ENCODE data around the gene ICE2.
A peak's percentile ranks its signal among the peaks of the same experiment; 100 is the strongest.
"Not testable (repeated sequence)": the region's sequence is repeated elsewhere in the genome, so short reads cannot be mapped to it uniquely, and the experiment has no call there.

Gene ICE2

DNA sequence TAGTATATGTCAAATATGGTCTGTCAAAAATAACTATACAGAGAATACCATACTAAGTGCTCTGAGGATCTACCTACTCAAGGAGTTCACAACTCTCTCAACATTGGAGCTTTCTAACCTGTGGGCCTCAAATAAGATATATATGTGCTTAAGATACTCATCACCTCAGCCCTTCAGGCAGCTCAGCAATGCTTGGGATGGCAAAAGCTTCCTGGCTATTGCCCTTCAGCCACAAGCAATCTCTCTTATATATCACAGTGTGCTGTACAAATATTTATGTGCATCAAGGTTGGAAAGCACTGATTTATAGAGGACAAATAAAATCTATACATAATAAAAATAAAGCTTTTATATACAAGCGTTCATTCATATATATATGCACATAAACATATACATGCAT, 40.3 kb downstream of the ICE2 start:
- H3K4me3 Mint-ChIP-seq = no peak overlapping the region
- ATAC-seq = no peak
- no peaks in the 10 kb centered on the region for H3K4me1 Mint-ChIP-seq
- H3K27me3 Mint-ChIP-seq = no peaks in the 10 kb centered on the region
- no peak overlapping the region for H3K27ac Mint-ChIP-seq
- DNase-seq = no peak
- no peaks in the 10 kb centered on the region for H3K9me3 Mint-ChIP-seq

DNA sequence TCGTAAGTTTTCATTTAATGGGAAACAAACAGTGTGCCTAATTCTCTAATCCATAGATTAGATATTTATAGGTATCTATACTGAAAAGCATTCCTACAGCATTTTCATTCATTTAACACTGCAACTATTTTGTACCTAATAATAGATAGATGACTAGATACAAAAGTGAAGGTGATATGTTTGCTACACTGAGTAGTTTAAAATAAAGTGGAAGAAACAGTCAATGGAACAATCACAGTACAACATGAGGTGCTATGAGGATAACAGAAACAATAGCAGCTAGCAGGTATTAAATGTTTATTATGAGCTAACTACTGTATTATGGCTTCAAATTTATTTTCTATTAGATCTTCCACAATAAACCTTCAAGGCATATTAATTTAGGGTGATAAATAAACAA, 50.0 kb downstream of the ICE2 start:
- no peak for ATAC-seq
- Mint-ChIP-seq H3K27me3 (no peaks in the 10 kb centered on the region), H3K27ac (no peak overlapping the region), H3K4me3 (no peak overlapping the region), H3K4me1 (peaks cover 5% of the 10 kb centered on the region), H3K9me3 (no peaks in the 10 kb centered on the region)
- DNase-seq = no peak

DNA sequence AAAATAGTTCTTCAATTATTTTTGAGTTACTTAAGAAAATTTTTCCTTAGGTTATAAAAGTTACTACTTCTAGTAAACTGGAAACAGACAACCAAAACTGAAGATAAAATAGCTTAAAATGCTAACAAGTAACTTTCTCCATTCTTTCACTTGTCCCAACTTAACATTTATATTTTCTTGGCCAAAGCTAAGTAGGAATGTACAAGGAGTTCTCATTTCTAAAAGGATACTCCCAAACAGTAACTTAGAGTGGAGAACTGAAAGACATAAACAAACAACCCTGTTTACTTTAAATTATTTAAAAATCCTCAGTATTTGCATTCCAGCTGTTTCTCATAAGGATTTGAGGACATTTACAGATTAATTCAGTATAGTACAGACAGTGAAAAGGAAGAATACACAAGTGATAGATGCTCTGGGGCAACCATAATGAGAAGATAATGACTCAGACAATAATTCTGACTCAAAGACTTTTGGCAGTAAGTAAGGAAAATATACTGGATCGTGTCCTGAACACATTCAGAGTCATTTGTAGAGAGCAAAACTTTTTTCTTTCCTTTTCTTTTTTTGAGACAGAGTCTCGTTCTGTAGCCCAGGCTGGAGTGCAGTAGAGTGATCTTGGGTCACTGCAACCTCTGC, 52.0 kb downstream of the ICE2 start:
- no peaks in the 10 kb centered on the region for H3K27me3 Mint-ChIP-seq
- no peak overlapping the region for H3K4me3 Mint-ChIP-seq
- ATAC-seq (no peak), DNase-seq (no peak)
- H3K9me3 Mint-ChIP-seq = no peaks in the 10 kb centered on the region
- no peak overlapping the region for H3K27ac Mint-ChIP-seq
- peaks cover 9% of the 10 kb centered on the region for H3K4me1 Mint-ChIP-seq

DNA sequence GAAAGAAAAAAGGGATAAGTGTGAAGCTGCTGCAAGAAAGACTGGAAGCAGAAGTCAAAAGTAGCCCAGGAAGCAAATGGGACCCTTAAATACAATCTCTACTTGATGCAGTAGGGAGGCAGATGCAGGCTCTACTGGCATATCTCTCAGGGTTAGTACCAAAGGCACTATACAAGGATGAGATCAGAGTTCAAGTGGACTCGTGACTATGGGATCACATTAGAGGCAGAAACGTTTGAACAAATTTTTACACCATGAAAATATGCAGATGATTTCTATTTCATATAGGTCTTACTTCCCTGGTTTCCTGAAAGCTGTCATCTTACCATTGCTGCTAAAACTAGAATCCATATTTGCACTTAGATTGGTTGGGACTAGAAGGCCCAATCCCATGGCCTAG, 53.5 kb downstream of the ICE2 start:
- DNase-seq (no peak), ATAC-seq (no peak)
- no peaks in the 10 kb centered on the region for H3K27me3 Mint-ChIP-seq
- no peaks in the 10 kb centered on the region for H3K9me3 Mint-ChIP-seq
- peaks cover 9% of the 10 kb centered on the region for H3K4me1 Mint-ChIP-seq
- no peak overlapping the region for H3K27ac Mint-ChIP-seq
- H3K4me3 Mint-ChIP-seq = no peak overlapping the region

DNA sequence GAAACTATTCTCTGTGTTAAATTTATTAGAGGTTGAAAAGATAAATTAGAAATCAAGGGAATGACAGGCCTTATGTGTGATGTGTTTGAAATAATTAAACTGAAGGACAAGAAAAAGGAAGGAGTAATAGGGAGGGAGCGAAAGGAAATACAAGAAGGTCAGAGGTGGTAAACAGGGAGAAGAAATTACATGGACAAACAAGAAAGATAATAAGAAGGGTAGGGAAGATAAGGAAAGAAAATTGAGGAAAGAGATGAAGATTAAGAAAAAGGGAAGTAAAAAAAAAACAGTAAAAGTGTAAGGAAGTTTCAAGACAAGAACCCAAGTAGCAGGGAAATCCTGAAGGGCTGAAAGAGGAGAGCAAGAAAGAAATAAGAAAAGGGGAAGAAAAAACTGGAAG, 54.9 kb downstream of the ICE2 start:
- peak overlapping the region; percentile 10 to 83 for H3K27ac Mint-ChIP-seq

GRCh38 chr15:60423537-60423936, 55.4 kb downstream of the ICE2 start:
- ATAC-seq (no peak), DNase-seq (no peak)
- no peaks in the 10 kb centered on the region for H3K9me3 Mint-ChIP-seq
- H3K27ac Mint-ChIP-seq = no peak overlapping the region
- no peaks in the 10 kb centered on the region for H3K27me3 Mint-ChIP-seq
- H3K4me3 Mint-ChIP-seq = no peak overlapping the region
- peaks cover 9% of the 10 kb centered on the region for H3K4me1 Mint-ChIP-seq

More for the DNA sequence above, 54.9 kb downstream of the ICE2 start:
- DNase-seq (no peak), ATAC-seq (no peak)
- Mint-ChIP-seq H3K27me3 (no peaks in the 10 kb centered on the region), H3K4me3 (no peak overlapping the region), H3K4me1 (peaks cover 9% of the 10 kb centered on the region), H3K9me3 (no peaks in the 10 kb centered on the region)

GRCh38 chr15:60421544-60421943, 57.4 kb downstream of the ICE2 start:
- no peaks in the 10 kb centered on the region for H3K27me3 Mint-ChIP-seq
- ATAC-seq (no peak), DNase-seq (no peak)
- H3K4me1 Mint-ChIP-seq = peaks cover 9% of the 10 kb centered on the region
- no peaks in the 10 kb centered on the region for H3K9me3 Mint-ChIP-seq
- no peak overlapping the region for H3K4me3 Mint-ChIP-seq
- H3K27ac Mint-ChIP-seq = no peak overlapping the region

DNA sequence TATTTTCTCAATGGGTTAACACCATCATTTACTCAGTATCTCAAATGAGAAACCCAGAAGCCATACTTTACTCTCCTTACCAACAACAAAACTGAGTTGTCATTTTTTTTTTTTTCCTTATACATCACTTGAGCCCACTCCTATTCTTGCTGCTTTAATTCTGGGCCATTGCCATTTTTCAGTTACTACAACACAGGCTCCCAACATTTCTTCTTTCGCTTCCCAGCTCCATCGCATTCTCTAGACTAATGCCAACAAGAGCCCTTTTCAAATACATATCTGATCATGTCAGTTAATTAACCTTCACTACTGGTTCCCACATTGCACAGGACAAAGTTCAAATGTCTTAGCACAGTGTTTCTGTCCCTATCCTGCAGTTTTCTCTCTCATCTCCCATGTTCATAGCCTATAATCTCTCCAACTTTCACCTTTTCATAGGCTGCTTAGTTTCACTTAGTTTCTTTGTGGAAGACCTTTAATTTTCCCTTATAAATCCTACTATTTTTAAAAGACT, 58.7 kb downstream of the ICE2 start:
- Mint-ChIP-seq H3K4me1 (peaks cover 9% of the 10 kb centered on the region), H3K27me3 (no peaks in the 10 kb centered on the region), H3K27ac (no peak overlapping the region), H3K4me3 (no peak overlapping the region), H3K9me3 (no peaks in the 10 kb centered on the region)
- ATAC-seq = no peak
- no peak for DNase-seq

DNA sequence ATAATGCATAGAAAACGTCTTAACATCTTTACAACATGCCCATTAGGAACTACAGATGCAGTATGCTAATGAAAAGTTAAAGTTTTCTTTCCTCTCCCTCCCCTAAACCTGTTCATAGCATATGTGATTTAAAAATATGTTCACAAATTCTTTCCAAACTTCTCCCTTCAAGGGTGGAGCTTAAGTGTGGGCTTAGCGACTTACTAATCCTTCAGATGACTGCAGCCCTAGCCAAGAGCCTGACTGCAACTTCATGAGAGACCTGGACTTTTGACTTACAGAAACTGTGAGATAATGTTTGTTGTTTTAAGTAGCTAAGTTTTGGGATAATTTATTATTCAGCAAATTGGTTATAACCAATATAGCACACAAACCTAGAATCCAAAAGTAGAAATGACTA, 59.2 kb downstream of the ICE2 start:
- Mint-ChIP-seq H3K27ac (no peak overlapping the region), H3K27me3 (no peaks in the 10 kb centered on the region), H3K4me3 (no peak overlapping the region), H3K9me3 (no peaks in the 10 kb centered on the region), H3K4me1 (peaks cover 9% of the 10 kb centered on the region)
- ATAC-seq (no peak), DNase-seq (no peak)

GRCh38 chr15:60418096-60418495, 60.8 kb downstream of the ICE2 start:
- H3K27ac Mint-ChIP-seq = no peak overlapping the region
- ATAC-seq = no peak
- H3K4me1 Mint-ChIP-seq = no peaks in the 10 kb centered on the region
- H3K4me3 Mint-ChIP-seq = no peak overlapping the region
- H3K9me3 Mint-ChIP-seq = no peaks in the 10 kb centered on the region
- H3K27me3 Mint-ChIP-seq = no peaks in the 10 kb centered on the region
- no peak for DNase-seq

- no peaks in the 10 kb centered on the region for H3K9me3 Mint-ChIP-seq
- no peaks in the 10 kb centered on the region for H3K4me1 Mint-ChIP-seq
- H3K4me3 Mint-ChIP-seq = no peak overlapping the region
- ATAC-seq (no peak), DNase-seq (no peak)
- H3K27ac Mint-ChIP-seq = peak overlapping the region in 1 of 2 donors; percentile 17
- H3K27me3 Mint-ChIP-seq = no peaks in the 10 kb centered on the region
Measured at GRCh38 chr15:60417112-60417511, 61.8 kb downstream of the ICE2 start.

DNA sequence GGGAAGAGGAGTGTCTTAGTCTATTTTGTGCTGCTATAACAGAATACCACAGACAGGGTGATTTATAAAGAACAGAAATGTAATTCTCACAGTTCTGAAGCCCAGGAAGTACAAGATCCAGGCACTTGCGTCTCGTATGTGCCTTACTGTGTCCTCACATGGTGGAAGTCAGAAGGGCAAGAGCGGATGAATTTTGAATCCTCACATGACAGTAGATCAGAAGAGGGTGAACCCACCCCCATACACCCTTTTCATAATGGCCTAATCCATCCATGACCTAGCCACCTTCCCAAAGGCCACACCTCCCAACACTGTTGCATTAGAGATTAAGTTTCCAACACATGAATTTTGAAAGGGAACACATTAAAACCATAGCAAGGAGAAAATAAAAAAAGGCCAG, 62.5 kb downstream of the ICE2 start:
- no peak for ATAC-seq
- Mint-ChIP-seq H3K9me3 (no peaks in the 10 kb centered on the region), H3K4me1 (no peaks in the 10 kb centered on the region), H3K4me3 (no peak overlapping the region), H3K27me3 (no peaks in the 10 kb centered on the region), H3K27ac (no peak overlapping the region)
- DNase-seq = no peak

- Mint-ChIP-seq H3K9me3 (no peaks in the 10 kb centered on the region), H3K4me3 (no peak overlapping the region), H3K27ac (no peak overlapping the region), H3K27me3 (no peaks in the 10 kb centered on the region), H3K4me1 (no peaks in the 10 kb centered on the region)
- ATAC-seq (no peak), DNase-seq (no peak)
Measured at GRCh38 chr15:60414016-60414682, 64.8 kb downstream of the ICE2 start.

GRCh38 chr15:60413231-60413824, 65.6 kb downstream of the ICE2 start:
- no peak overlapping the region for H3K4me3 Mint-ChIP-seq
- H3K9me3 Mint-ChIP-seq = no peaks in the 10 kb centered on the region
- peaks cover 5% of the 10 kb centered on the region for H3K4me1 Mint-ChIP-seq
- H3K27me3 Mint-ChIP-seq = no peaks in the 10 kb centered on the region
- ATAC-seq = no peak
- DNase-seq = no peak
- H3K27ac Mint-ChIP-seq = no peak overlapping the region

GRCh38 chr15:60412807-60413206, 66.1 kb downstream of the ICE2 start:
- H3K4me1 Mint-ChIP-seq, ATAC-seq, DNase-seq, H3K27ac Mint-ChIP-seq, H3K27me3 Mint-ChIP-seq, H3K9me3 Mint-ChIP-seq, H3K4me3 Mint-ChIP-seq: not testable (repeated sequence)

GRCh38 chr15:60411774-60412425, 67.0 kb downstream of the ICE2 start:
- ATAC-seq (no peak), DNase-seq (no peak)
- no peak overlapping the region for H3K27ac Mint-ChIP-seq
- peaks cover 10% of the 10 kb centered on the region for H3K4me1 Mint-ChIP-seq
- no peak overlapping the region for H3K4me3 Mint-ChIP-seq
- H3K27me3 Mint-ChIP-seq = no peaks in the 10 kb centered on the region
- H3K9me3 Mint-ChIP-seq = no peaks in the 10 kb centered on the region
